ENCODE data around the gene CDH7.

DNA sequence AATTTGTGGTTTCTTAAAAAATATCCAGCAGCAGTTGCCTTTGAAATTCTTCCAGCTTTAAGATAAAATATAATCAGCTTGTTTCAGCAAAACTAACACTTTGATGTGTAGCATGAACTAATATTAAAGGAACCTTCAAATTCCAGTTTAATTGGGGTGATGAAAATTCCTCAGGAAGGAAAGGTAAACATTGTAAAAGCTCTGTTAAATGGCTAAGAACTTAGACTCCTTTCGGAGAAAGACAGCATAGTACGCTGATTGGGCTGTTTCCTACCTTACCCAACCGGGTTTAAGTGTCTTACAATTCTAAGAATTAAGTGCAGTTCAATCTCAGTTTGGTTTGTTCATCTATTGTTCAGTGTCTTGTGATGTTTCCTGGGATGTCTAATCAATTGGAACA, 108.3 kb downstream of the CDH7 start:
- TF ChIP-seq, protein P1, sequence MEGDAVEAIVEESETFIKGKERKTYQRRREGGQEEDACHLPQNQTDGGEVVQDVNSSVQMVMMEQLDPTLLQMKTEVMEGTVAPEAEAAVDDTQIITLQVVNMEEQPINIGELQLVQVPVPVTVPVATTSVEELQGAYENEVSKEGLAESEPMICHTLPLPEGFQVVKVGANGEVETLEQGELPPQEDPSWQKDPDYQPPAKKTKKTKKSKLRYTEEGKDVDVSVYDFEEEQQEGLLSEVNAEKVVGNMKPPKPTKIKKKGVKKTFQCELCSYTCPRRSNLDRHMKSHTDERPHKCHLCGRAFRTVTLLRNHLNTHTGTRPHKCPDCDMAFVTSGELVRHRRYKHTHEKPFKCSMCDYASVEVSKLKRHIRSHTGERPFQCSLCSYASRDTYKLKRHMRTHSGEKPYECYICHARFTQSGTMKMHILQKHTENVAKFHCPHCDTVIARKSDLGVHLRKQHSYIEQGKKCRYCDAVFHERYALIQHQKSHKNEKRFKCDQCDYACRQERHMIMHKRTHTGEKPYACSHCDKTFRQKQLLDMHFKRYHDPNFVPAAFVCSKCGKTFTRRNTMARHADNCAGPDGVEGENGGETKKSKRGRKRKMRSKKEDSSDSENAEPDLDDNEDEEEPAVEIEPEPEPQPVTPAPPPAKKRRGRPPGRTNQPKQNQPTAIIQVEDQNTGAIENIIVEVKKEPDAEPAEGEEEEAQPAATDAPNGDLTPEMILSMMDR (conservative IDR thresholded peaks at IDR 0.05) = no peak
- TF ChIP-seq EZH2 (IDR thresholded peaks at IDR 0.05; ENCODE audit: low read depth) = no peak

All from PC-9 (cell line).